Ovary (tissue), 9 donors: ENCODE results near the gene TOGARAM2. TPM values are rescaled to one million over a fixed set of nuclear protein-coding genes. Genes with fewer than 3 reads are reported as not detected.

Source experiments
- DNase-seq, 5 donors: peaks; one replicate each; pipeline ENCODE4 v3.0.0-alpha.2; 2019 to 2020
- H3K27ac ChIP-seq, 2 donors: fragments of 200-600 bp; one replicate each; pipeline versions ENCODE4 v1.5.1 to v1.8.0; 2019 to 2022
- H3K27me3 ChIP-seq: fragments of 200-600 bp; one replicate; pipeline ENCODE4 v1.8.0; 2022
- H3K36me3 ChIP-seq: fragments of 200-600 bp; sonication (generic); one replicate; pipeline ENCODE4 v1.5.1; 2019
- H3K4me1 ChIP-seq: one replicate; pipeline ENCODE4 v1.8.1; 2013; ENCODE audit warnings: mild to moderate bottlenecking, moderate library complexity; ENCODE audit not compliant: insufficient read depth
- H3K4me3 ChIP-seq: fragments of 200-600 bp; sonication (generic); one replicate; pipeline ENCODE4 v1.5.1; 2017
- H3K9me3 ChIP-seq, 2 donors: fragments of 200-600 bp in 1 of 2; sonication (generic) in 1 of 2; one replicate each; pipeline versions ENCODE4 v1.5.1 to v1.8.1; 2013 to 2019; ENCODE audit warnings: mild to moderate bottlenecking in 1 of 2, moderate library complexity in 1 of 2
- EP300 ChIP-seq: sonication (generic); formaldehyde crosslinking; IDR thresholded peaks from one replicate; pipeline ENCODE4 v1.6.1; 2017; ENCODE audit warnings: antibody characterized with exemption
- POLR2A ChIP-seq: fragments of 450-650 bp; IDR thresholded peaks from one replicate; pipeline ENCODE4 v1.6.1; 2017; ENCODE audit warnings: antibody characterized with exemption, mild to moderate bottlenecking, moderate library complexity
- WGBS, 3 donors: extraction: QIAGEN DNeasy Blood & Tissue Kit in 1 of 3; methylation state at CpG; one replicate each; pipeline versions ENCODE4 v1.1.5 to v1.1.7; 2013 to 2017; 5-methylcytosine and 5-hydroxymethylcytosine counted together
- intact Hi-C, 4 donors: fragments of 100-400 bp; cut with DNase I; formaldehyde crosslinking; loops; one replicate each; pipeline versions ENCODE4 v1.11.0 to v1.15.1; 2022 to 2023
- polyA plus RNA-seq, 2 donors: library from polyadenylated mRNA; stranded (reverse); fragments of 200-250 nt in 1 of 2; fragments of 350-450 nt in 1 of 2; fragmentation: Illumina TruSeq in 1 of 2; extraction: RNeasy Lipid Tissue Mini Kit (QIAGEN cat#74804) in 1 of 2; gene quantifications; one replicate each; pipeline ENCODE4 v1.2.3, GENCODE V29; 2013 to 2014
- total RNA-seq, 7 donors: library from RNA; depleted of rRNA in 2 of 7; stranded (reverse); fragments of >200 nt in 2 of 7; fragmentation: NEBNext Ultra II Directional in 3 of 7; extraction: Animal tissue kit (Norgen Biotek cat#: 25700) in 3 of 7; gene quantifications; one replicate each; pipeline versions ENCODE4 v1.1.0 to v1.2.4, GENCODE V29; 2016 to 2023
- TF ChIP-seq, protein P1 (sequence below), 3 donors: fragments of 450-650 bp in 2 of 3; fragments of 200-600 bp in 1 of 3; IDR thresholded peaks; one replicate each; pipeline versions ENCODE4 v1.5.1 to v1.8.0; 2016 to 2022; ENCODE audit warnings: antibody characterized with exemption in 3 of 3, mild to moderate bottlenecking in 1 of 3
- donor health status: DM: no; HTN: no; CAD: no; lungs with moderate emphysema.
- donor health status: DM: no; HTN: no; CAD: no.
- donor health status: Bipolar disorder and iron deficiency.
- donor health status: DM: yes; HTN: yes; CAD: no.
- donor health status: DM: no; HTN: no; CAD: no.
- donor health status: DM: yes; HTN: yes; CAD: no.

The TOGARAM2 gene
- total and polyA plus RNA-seq, 9 donors, result 0.33 to 21.1 (median 1.7) TPM

DNA sequence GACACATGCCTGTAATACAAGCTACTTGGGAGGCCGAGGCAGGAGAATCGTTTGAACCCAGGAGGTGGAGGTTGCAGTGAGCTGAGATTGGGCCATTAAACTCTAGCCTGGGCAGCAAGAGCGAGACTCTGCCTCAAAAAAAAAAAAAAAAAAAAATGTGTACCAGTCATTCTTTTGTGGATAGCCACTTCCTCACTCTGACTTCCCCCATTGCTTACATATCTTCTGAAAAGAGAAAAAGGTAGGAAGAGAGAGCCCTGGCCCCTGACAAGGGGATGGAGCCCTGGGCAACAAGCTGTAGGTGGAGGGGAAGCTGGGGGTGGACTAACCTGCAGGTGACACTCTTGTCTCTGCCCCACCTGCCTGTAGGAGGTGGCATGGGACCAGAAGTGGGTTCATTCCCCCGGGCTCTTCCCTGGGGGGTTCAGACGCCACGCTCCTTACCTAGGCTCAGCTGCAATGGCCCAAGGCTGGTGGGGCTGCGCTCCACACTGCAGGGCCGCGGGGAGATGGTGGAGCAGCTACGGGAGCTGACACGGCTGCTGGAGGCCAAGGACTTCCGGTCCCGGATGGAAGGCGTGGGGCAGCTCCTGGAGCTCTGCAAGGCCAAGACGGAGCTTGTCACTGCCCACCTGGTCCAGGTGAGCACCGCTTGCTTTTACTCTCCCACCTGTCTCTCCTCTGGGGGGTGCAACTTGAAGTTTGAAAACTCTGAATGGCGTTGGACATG lies 54.1 kb downstream of the TOGARAM2 start:
- no peak for DNase-seq

DNA sequence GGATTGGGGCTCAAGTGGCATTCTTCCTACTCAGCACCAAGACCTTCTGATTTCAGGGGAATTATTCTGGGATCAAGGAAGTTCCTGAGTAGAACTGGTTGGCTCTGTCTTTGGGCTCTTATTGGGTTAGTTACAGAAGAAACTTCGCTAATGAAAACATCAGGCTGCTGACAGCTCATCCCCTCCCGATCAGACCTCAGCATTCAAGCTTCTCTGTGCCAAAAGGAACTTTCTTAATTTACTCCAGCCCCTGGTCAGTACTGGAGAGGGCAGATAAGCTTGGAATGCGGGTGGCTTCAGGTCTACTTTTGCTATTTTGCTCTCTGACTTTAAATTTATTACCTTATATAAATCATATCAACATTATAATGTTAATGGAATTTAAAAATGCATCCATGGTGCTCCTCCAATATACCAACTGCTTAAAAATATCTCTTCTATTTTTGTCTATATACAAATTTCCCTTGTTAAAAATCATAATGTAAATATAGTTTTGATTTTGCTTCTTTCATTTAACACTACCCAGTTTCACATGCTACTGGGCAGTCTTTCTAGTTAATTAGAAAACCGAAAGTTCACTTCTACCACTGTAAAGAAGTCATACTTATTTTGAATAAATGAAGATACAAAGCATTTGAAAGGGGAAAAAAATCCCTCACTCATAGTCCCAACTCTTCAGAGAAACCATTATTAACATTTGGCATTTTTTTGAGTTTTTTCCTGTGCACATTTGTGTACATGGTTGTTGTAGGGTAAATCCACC lies 58.8 kb downstream of the TOGARAM2 start:
- TF ChIP-seq POLR2A (no peak), EP300 (no peak)
- TF ChIP-seq, protein P1, sequence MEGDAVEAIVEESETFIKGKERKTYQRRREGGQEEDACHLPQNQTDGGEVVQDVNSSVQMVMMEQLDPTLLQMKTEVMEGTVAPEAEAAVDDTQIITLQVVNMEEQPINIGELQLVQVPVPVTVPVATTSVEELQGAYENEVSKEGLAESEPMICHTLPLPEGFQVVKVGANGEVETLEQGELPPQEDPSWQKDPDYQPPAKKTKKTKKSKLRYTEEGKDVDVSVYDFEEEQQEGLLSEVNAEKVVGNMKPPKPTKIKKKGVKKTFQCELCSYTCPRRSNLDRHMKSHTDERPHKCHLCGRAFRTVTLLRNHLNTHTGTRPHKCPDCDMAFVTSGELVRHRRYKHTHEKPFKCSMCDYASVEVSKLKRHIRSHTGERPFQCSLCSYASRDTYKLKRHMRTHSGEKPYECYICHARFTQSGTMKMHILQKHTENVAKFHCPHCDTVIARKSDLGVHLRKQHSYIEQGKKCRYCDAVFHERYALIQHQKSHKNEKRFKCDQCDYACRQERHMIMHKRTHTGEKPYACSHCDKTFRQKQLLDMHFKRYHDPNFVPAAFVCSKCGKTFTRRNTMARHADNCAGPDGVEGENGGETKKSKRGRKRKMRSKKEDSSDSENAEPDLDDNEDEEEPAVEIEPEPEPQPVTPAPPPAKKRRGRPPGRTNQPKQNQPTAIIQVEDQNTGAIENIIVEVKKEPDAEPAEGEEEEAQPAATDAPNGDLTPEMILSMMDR (IDR thresholded peaks at IDR 0.05), result no peak
- Histone ChIP-seq H3K4me1 (peaks cover 13% of the 10 kb centered on the region), H3K36me3 (no peaks in the 10 kb centered on the region), H3K27ac (no peak overlapping the region), H3K4me3 (no peak overlapping the region), H3K9me3 (no peaks in the 10 kb centered on the region), H3K27me3 (no peaks in the 10 kb centered on the region)
- intact Hi-C loops, result loop anchor here in 1 of 4 donors (10.0 kb wide), 1 partner anchor 155 kb away; no protein-coding TSS in a partner anchor
- WGBS, 3 donors, result 13 to 25% (median 19%) methylated on average over 4 of the region's 4 CpGs
- no peak for DNase-seq

More for the DNA sequence above, 54.1 kb downstream of the TOGARAM2 start:
- peaks cover 5% of the 10 kb centered on the region for H3K4me1 ChIP-seq
- TF ChIP-seq, protein P1 (IDR thresholded peaks at IDR 0.05), result no peak
- TF ChIP-seq POLR2A (no peak), EP300 (no peak)
- no peaks in the 10 kb centered on the region for H3K27me3 ChIP-seq
- H3K9me3 ChIP-seq, result no peaks in the 10 kb centered on the region
- H3K4me3 ChIP-seq, result no peak overlapping the region
- no peaks in the 10 kb centered on the region for H3K36me3 ChIP-seq
- intact Hi-C loops, result no loop called here
- no peak overlapping the region for H3K27ac ChIP-seq
- 94 to 95% (median 94%) methylated on average over 17 of the region's 17 CpGs for WGBS, 3 donors

DNA sequence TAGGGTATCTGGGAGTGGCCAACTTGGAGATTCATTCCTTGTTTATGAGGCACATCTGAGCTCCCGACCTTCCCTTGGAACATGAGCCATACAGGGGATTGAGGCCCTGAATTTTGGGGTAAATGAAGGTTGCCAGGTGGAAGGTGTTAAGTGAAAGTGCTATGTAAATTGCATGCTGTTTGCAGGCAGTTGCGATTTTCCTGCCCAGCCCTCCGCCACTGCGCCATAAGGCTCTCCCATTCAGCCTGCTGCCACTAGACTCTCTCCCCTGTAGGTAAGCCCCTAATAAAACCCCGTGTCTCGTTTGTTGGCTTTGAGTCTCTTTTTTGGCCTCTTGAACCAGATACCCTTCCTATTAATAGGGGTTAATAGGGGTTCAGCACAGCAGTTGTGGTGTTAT lies 59.5 kb downstream of the TOGARAM2 start:
- Histone ChIP-seq H3K9me3 (no peaks in the 10 kb centered on the region), H3K36me3 (no peaks in the 10 kb centered on the region), H3K27me3 (no peaks in the 10 kb centered on the region), H3K4me3 (no peak overlapping the region), H3K4me1 (peaks cover 13% of the 10 kb centered on the region), H3K27ac (no peak overlapping the region)
- no peak for DNase-seq
- no peak for TF ChIP-seq POLR2A
- no peak for TF ChIP-seq EP300
- TF ChIP-seq, protein P1 (IDR thresholded peaks at IDR 0.05), result no peak
- 72 to 79% (median 74%) methylated on average over 6 of the region's 6 CpGs for WGBS, 3 donors
- intact Hi-C loops, result loop anchor here in 1 of 4 donors (10.0 kb wide), 1 partner anchor 154 kb away; no protein-coding TSS in a partner anchor

DNA sequence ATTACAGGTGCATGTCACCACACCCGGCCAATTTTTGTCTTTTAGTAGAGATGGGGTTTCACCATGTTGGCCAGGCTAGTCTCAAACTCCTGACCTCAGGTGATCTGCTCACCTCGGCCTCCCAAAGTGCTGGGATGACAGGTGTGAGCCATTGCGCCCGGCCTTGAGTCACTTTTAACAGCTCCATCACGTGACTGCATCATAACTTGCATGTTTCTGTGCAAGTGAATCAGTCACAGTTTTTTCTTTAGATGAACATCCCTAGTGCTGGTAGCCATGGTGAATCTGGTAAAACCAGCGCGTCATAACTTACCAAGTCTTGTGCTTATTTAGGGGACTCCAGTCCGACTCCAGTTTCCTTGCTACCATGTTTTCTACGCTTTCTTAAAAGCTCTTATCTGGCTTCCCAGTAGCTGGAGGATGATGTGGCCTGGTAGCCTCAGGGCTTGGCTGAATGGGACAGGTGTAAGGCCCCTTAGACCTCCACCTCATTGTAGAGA lies 60.1 kb downstream of the TOGARAM2 start:
- intact Hi-C loops, result loop anchor here in 1 of 4 donors (10.0 kb wide), 1 partner anchor 154 kb away; no protein-coding TSS in a partner anchor
- no peaks in the 10 kb centered on the region for H3K36me3 ChIP-seq
- DNase-seq, result no peak
- H3K9me3 ChIP-seq, result no peaks in the 10 kb centered on the region
- no peak overlapping the region for H3K4me3 ChIP-seq
- peaks cover 13% of the 10 kb centered on the region for H3K4me1 ChIP-seq
- H3K27ac ChIP-seq, result no peak overlapping the region
- 85 to 93% (median 92%) methylated on average over 9 of the region's 9 CpGs for WGBS, 3 donors
- TF ChIP-seq, protein P1 (IDR thresholded peaks at IDR 0.05), result no peak
- TF ChIP-seq POLR2A (no peak), EP300 (no peak)
- no peaks in the 10 kb centered on the region for H3K27me3 ChIP-seq
